ENCODE results near the gene CLEC4F.

CLEC4F gene

GRCh38 chr2:70820499-70820898 lies at the start of gene CLEC4F:
CLEC4F (minus strand) TSS chr2:70820599; CDS start chr2:70820523, 76 bp downstream.
- no peak for DNase-seq

DNA sequence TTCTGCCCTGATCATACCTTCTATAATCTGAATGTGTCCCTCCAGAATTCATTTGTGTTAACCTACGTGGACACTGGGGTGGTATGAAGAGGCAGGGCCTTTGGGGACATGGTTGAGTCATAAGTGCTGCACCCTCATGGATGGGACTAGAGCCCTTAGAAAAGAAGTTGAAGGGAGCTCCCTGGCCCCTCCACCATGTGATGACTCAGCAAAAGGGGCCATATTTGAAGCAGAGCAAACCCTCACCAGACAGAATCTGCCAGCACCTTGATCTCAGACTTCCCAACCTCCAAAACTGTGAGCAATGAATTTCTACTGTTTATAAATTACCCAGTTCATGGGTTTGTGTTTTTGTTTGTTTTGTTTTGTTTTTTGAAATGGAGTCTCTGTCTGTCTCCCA lies 48.6 kb upstream of the CLEC4F start:
- DNase-seq, result no peak

DNA sequence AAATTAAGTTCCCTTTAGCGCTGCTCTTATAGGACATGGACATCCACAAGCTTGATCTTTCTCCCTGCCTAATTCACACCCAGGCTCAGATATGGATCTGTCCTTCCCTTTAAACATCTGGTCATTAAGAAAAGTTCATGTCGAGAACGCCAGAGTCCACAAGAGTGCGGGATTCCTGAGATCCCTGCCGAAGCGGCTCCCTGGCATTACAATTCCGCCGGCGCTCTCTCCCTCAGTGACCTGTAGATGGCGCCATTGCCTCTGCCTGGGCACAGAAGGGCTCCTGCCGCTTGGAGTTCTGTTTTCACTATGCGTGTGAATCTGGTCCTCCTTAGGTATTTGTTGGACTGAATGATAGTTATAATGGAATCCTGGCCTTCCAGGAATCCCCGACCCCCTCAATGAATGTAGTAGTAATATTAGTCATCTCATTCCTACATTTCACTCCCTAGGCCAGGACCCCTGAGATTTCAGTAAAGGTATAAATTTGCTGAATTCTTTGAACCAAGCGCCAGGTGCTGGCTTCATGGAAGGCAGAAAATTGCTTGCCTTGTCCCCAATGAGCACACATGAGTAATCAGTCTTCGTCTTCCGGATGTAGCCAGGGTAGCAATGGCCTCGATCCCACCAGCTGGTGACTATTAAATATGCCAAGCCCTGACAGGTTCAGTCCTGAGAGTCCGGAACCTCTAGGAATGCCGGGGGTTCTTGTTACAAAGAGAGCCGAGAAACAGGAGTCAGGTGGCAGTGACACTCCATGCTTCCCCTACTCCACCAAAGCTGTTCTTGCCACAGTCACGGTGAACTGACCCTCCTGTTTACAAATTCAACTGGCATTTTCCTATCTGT lies 41.6 kb upstream of the CLEC4F start:
- DNase-seq, result peak; percentile 68

GRCh38 chr2:70855667-70856066 lies 35.3 kb upstream of the CLEC4F start:
- DNase-seq, result no peak

- DNase-seq, result no peak
These were observed 34.0 kb upstream of the CLEC4F start for GRCh38 chr2:70854411-70854810.

GRCh38 chr2:70852824-70853223 lies 32.4 kb upstream of the CLEC4F start:
- no peak for DNase-seq

- DNase-seq, result peak; percentile 42 to 51
These were observed 31.3 kb upstream of the CLEC4F start for GRCh38 chr2:70851704-70852103.

DNA sequence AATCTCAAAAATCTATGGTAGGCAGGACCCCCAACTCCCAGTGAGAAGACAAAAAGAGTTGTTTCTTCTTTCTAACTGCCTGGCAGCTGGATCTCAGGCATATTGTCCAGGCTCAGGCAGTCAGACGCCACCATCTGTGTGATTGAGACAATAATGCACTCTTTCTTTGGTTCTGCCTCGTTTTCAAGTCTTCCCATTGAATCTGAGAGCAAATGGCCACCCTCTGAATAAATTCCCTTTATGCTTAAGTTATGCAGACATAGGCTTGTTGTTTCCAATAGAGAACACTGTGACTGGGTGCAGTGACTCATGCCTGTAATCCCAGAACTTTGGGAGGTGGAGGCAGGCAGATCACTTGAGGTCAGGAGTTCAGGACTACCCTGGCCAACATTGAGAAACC lies 30.5 kb upstream of the CLEC4F start:
- no peak for DNase-seq

DNA sequence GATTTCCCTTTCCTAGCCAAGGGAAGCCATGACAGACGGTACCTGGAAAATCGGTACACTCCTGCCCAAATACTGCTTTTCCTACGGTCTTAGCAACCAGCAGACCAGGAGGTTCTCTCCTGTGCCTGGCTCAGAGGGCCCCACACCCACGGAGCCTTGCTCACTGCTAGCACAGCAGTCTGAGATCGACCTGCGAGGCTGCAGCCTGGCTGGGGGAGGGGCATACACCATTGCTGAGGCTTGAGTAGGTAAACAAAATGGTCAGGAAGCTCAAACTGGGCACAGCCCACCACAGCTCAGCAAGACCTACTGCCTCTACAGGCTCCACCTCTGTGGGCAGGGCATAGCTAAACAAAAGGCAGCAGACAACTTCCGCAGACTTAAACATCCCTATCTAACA lies 22.0 kb upstream of the CLEC4F start:
- DNase-seq, result no peak

- no peak for DNase-seq
These were observed 17.9 kb upstream of the CLEC4F start for GRCh38 chr2:70837980-70838925.

DNA sequence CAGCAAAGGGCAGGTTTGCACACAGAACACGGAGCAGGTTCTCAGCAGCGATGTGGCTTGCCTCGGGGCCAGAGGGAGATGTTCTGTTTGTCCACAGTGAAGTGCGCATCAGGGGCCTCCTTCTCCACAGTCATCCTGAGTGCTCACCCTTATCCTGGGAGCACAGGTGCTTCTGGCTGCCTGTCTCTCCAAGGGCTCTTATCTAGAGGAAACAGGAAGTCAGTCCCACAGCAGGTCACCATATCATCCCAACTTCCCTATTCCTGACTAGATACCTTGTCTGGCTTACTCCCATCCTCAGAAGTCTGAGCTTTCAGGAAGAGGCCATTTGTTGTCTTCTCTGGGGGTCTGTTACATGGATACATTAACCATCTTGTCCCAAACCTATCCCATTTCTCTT lies 15.2 kb upstream of the CLEC4F start, which contains the start of gene CD207:
CD207 (minus strand) TSS at position 174 of the 400 bp plus-strand sequence; CDS start at position 134, 40 bp downstream.
- DNase-seq, result no peak

DNA sequence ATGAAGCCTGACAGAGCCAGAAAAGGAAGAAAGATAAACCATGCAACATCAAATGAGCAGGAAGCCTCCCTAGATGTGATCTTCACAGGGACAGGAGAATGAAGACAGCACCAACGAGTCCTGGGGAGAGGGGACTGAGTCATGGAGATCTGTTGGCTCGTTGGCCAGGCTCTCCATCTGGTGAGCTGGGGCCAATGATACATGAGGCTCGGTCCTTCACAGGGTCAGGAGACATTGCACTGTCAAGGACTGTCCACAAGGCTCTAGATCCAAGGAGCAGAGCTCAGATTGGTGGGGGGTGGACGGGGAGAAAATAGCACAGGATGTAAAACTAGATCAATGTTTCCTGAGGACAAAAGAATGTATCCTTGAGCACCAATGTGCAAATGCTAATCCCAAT lies 14.5 kb upstream of the CLEC4F start:
- DNase-seq, result no peak

DNA sequence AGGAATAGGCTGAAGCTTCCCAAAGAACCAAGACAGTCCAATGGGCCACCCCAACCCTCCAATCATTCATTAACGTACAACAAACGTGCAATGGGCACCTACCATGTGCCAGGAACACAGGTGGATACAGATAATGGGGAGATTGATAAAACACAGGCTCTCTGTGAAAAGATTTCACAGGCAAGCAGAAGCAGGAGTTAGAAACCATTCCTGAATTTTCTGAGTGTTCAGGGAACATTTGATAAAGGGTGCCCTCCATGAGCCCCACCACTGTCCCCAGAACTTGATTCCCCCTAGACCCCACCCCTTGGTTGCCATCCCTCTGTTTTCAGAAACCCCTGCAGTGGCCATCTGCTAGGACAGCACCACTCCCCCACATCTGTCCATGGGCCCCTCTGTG lies 13.7 kb upstream of the CLEC4F start:
- no peak for DNase-seq

- DNase-seq, result no peak
These were observed 12.8 kb upstream of the CLEC4F start for GRCh38 chr2:70833246-70833645.

GRCh38 chr2:70832386-70832785 lies 12.0 kb upstream of the CLEC4F start:
- DNase-seq, result no peak

GRCh38 chr2:70831861-70832260 lies 11.5 kb upstream of the CLEC4F start:
- no peak for DNase-seq

DNA sequence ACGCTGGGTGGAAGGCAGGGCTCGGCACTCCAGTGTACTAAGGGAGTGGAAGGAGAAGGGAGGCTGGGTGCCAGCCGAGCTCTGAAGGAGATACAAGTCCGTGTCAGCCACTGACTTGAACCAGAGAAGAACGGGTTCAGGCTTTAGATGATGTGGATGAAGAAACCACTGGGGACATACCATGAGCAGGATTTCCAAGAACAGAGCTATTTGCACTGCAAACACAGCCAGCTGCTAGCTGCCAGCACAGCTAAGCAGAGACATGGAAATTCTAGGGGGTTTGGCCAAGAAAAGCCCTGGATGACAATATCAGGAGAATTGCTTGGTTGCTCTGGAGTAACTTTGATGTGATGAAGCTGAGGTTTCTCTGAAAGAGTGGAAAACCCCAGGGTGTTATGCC lies 10.0 kb upstream of the CLEC4F start:
- DNase-seq, result no peak

- DNase-seq, result no peak
These were observed 9.5 kb upstream of the CLEC4F start for GRCh38 chr2:70829916-70830315.

- DNase-seq, result no peak
These were observed 8.8 kb upstream of the CLEC4F start for GRCh38 chr2:70828914-70829824.

- DNase-seq, result no peak
These were observed 7.7 kb upstream of the CLEC4F start for GRCh38 chr2:70828115-70828514.

DNA sequence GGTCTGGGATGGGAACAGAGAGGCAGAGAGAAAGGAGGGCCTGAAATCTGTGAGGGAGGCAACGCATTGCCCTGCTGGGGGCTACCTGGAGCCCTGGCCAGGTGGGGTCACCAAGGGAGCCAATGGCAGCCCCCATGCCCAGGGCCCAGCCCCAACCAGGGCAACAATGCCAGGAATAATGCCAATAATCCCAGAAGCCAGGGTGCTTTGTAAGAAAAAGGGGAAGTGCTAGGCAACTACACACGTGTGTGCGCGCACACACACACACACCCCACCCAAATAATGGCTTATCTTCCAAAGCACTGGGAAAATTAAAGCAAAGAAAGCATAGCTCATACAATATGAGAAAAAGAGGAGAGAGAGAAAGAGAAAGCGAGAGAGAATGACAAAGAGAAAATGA lies 7.0 kb upstream of the CLEC4F start:
- no peak for DNase-seq

DNA sequence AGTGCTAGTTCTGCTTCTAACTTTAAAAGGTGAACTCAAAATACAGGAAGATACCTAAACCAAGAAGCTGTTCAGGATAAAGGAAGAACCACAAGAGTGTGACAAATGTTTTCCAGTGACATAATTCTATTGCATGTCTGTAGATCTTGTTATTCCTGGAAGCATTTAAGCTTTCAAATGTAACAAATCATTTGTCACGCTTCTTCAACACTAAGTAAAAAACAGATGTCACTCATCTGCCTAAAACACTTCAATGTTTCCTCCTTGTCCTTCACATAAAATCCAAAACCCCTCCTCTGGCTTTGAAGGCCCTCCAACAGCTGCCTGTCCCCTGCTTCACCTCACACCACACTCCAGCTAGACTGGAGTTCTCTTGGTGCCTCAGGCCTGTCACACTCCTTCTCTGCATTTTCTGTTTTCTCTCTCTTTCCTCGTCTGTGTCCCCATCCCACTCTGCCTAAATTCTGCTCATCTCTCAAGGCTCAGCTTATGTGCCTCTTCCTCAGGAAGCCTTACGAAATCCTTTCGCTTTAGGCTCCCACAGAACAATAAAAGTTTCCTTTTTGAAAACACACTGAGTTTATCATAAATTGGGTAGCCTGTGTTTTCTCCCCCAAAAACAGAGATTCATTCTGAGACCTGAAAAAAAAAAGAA lies 6.4 kb upstream of the CLEC4F start:
- DNase-seq, result no peak
